Stimulated activated naive CD8-positive, alpha-beta T cell treated with anti-CD3 and anti-CD28 coated beads, Interleukin-15, Interleukin-2, amounts not matched to agents 100 ng/mL and 50 ng/mL, for 24 hours (primary cell): ENCODE results near the gene TAOK2.
A peak's percentile ranks its signal among the peaks of the same experiment; 100 is the strongest.
"Not testable (repeated sequence)": the region's sequence is repeated elsewhere in the genome, so short reads cannot be mapped to it uniquely, and the experiment has no call there.

ENCODE experiments used
- H3K27ac Mint-ChIP-seq: one replicate; pipeline ENCODE4 v1.8.0; 2021; ENCODE audit warnings: mild to moderate bottlenecking, mixed read lengths
- H3K27me3 Mint-ChIP-seq: one replicate; pipeline ENCODE4 v1.8.0; 2021; ENCODE audit warnings: mixed read lengths
- H3K36me3 Mint-ChIP-seq: one replicate; pipeline ENCODE4 v1.8.0; 2021; ENCODE audit warnings: low read depth, mixed read lengths
- H3K4me1 Mint-ChIP-seq: one replicate; pipeline ENCODE4 v1.8.0; 2021; ENCODE audit warnings: low read depth, mixed read lengths
- H3K4me3 Mint-ChIP-seq: one replicate; pipeline ENCODE4 v1.8.0; 2021; ENCODE audit warnings: mild to moderate bottlenecking, mixed read lengths
- H3K9me3 Mint-ChIP-seq: one replicate; pipeline ENCODE4 v1.8.0; 2021; ENCODE audit warnings: mixed read lengths

Gene TAOK2

GRCh38 chr16:30011714-30012504 is 38.2 kb downstream of the TAOK2 start:
- H3K36me3 Mint-ChIP-seq, result no peaks in the 10 kb centered on the region
- H3K4me1 Mint-ChIP-seq, result peaks cover 13% of the 10 kb centered on the region
- peaks cover 13% of the 10 kb centered on the region for H3K27me3 Mint-ChIP-seq
- peak overlapping the region; percentile 65 for H3K4me3 Mint-ChIP-seq
- H3K9me3 Mint-ChIP-seq, result no peaks in the 10 kb centered on the region
- H3K27ac Mint-ChIP-seq, result no peak overlapping the region

GRCh38 chr16:30012598-30012997 is 38.9 kb downstream of the TAOK2 start:
- H3K9me3 Mint-ChIP-seq, H3K36me3 Mint-ChIP-seq, H3K4me3 Mint-ChIP-seq, H3K27ac Mint-ChIP-seq: not testable (repeated sequence)
- Mint-ChIP-seq H3K27me3 (peaks cover 13% of the 10 kb centered on the region), H3K4me1 (peaks cover 13% of the 10 kb centered on the region)

GRCh38 chr16:30015450-30015849 is 41.8 kb downstream of the TAOK2 start:
- peaks cover 14% of the 10 kb centered on the region for H3K27me3 Mint-ChIP-seq
- H3K4me3 Mint-ChIP-seq, H3K9me3 Mint-ChIP-seq, H3K27ac Mint-ChIP-seq, H3K36me3 Mint-ChIP-seq: not testable (repeated sequence)
- H3K4me1 Mint-ChIP-seq, result peaks cover 10% of the 10 kb centered on the region

- Mint-ChIP-seq H3K4me3 (no peak overlapping the region), H3K36me3 (no peaks in the 10 kb centered on the region), H3K4me1 (peaks cover 18% of the 10 kb centered on the region), H3K27ac (no peak overlapping the region), H3K9me3 (no peaks in the 10 kb centered on the region), H3K27me3 (peaks cover 16% of the 10 kb centered on the region)
Measured at GRCh38 chr16:30016555-30017276, 43.0 kb downstream of the TAOK2 start.

GRCh38 chr16:30017277-30017656 is 43.6 kb downstream of the TAOK2 start:
- no peak overlapping the region for H3K27ac Mint-ChIP-seq
- no peak overlapping the region for H3K4me3 Mint-ChIP-seq
- peaks cover 14% of the 10 kb centered on the region for H3K4me1 Mint-ChIP-seq
- H3K36me3 Mint-ChIP-seq, result no peaks in the 10 kb centered on the region
- peaks cover 11% of the 10 kb centered on the region for H3K27me3 Mint-ChIP-seq
- no peaks in the 10 kb centered on the region for H3K9me3 Mint-ChIP-seq

GRCh38 chr16:30017937-30018336 is 44.3 kb downstream of the TAOK2 start:
- not testable (repeated sequence) for H3K27me3 Mint-ChIP-seq, H3K9me3 Mint-ChIP-seq, H3K27ac Mint-ChIP-seq, H3K36me3 Mint-ChIP-seq, H3K4me3 Mint-ChIP-seq
- H3K4me1 Mint-ChIP-seq, result peaks cover 14% of the 10 kb centered on the region

GRCh38 chr16:30018731-30019158 is 45.1 kb downstream of the TAOK2 start:
- Mint-ChIP-seq H3K27me3 (peaks cover 9% of the 10 kb centered on the region), H3K9me3 (no peaks in the 10 kb centered on the region), H3K36me3 (no peaks in the 10 kb centered on the region), H3K4me3 (no peak overlapping the region), H3K27ac (no peak overlapping the region), H3K4me1 (peaks cover 14% of the 10 kb centered on the region)

- Mint-ChIP-seq H3K36me3 (no peaks in the 10 kb centered on the region), H3K27me3 (peaks cover 19% of the 10 kb centered on the region), H3K4me1 (peaks cover 14% of the 10 kb centered on the region), H3K27ac (no peak within 1 kb of the TSS), H3K4me3 (no peak within 1 kb of the TSS), H3K9me3 (no peaks in the 10 kb centered on the region)
Measured at GRCh38 chr16:30022887-30023286, 49.2 kb downstream of the TAOK2 start, which contains the start of gene C16orf92. C16orf92 (plus strand) TSS chr16:30023198; CDS start chr16:30023341, 143 bp downstream.

GRCh38 chr16:30023586-30023985 is 49.9 kb downstream of the TAOK2 start:
- peaks cover 13% of the 10 kb centered on the region for H3K4me1 Mint-ChIP-seq
- H3K36me3 Mint-ChIP-seq, result no peaks in the 10 kb centered on the region
- H3K27me3 Mint-ChIP-seq, result peaks cover 22% of the 10 kb centered on the region
- H3K27ac Mint-ChIP-seq, result no peak overlapping the region
- H3K4me3 Mint-ChIP-seq, result no peak overlapping the region
- H3K9me3 Mint-ChIP-seq, result no peaks in the 10 kb centered on the region

- Mint-ChIP-seq H3K9me3 (no peaks in the 10 kb centered on the region), H3K27me3 (peaks cover 27% of the 10 kb centered on the region), H3K4me1 (peaks cover 11% of the 10 kb centered on the region), H3K36me3 (no peaks in the 10 kb centered on the region), H3K4me3 (no peak overlapping the region), H3K27ac (no peak overlapping the region)
Measured at GRCh38 chr16:30024451-30024850, 50.8 kb downstream of the TAOK2 start.

GRCh38 chr16:30025156-30025555 is 51.5 kb downstream of the TAOK2 start:
- Mint-ChIP-seq H3K4me1 (peaks cover 11% of the 10 kb centered on the region), H3K36me3 (no peaks in the 10 kb centered on the region), H3K27ac (no peak overlapping the region), H3K27me3 (peaks cover 34% of the 10 kb centered on the region), H3K9me3 (no peaks in the 10 kb centered on the region), H3K4me3 (no peak overlapping the region)

GRCh38 chr16:30025574-30025973 is 51.9 kb downstream of the TAOK2 start:
- H3K27me3 Mint-ChIP-seq, result peaks cover 36% of the 10 kb centered on the region
- H3K36me3 Mint-ChIP-seq, result no peaks in the 10 kb centered on the region
- no peaks in the 10 kb centered on the region for H3K9me3 Mint-ChIP-seq
- no peak overlapping the region for H3K4me3 Mint-ChIP-seq
- H3K27ac Mint-ChIP-seq, result no peak overlapping the region
- H3K4me1 Mint-ChIP-seq, result peaks cover 11% of the 10 kb centered on the region

GRCh38 chr16:30026449-30026848 is 52.8 kb downstream of the TAOK2 start:
- Mint-ChIP-seq H3K4me1 (peaks cover 2% of the 10 kb centered on the region), H3K36me3 (no peaks in the 10 kb centered on the region), H3K27ac (no peak overlapping the region), H3K4me3 (no peak overlapping the region), H3K27me3 (peaks cover 35% of the 10 kb centered on the region), H3K9me3 (no peaks in the 10 kb centered on the region)

- Mint-ChIP-seq H3K27ac (no peak overlapping the region), H3K9me3 (no peaks in the 10 kb centered on the region), H3K4me3 (no peak overlapping the region), H3K27me3 (peaks cover 43% of the 10 kb centered on the region), H3K36me3 (no peaks in the 10 kb centered on the region), H3K4me1 (peaks cover 4% of the 10 kb centered on the region)
Measured at GRCh38 chr16:30027588-30028437, 54.1 kb downstream of the TAOK2 start.
